Left renal pelvis (tissue), 4 donors: ENCODE results near the gene AGBL3. TPM values are rescaled to one million over a fixed set of nuclear protein-coding genes. Genes with fewer than 3 reads are reported as not detected.
A peak's percentile ranks its signal among the peaks of the same experiment; 100 is the strongest.
"Not testable (repeated sequence)": the region's sequence is repeated elsewhere in the genome, so short reads cannot be mapped to it uniquely, and the experiment has no call there.

Experiments used
- DNase-seq, 4 donors: peaks; one replicate each; pipeline ENCODE4 v3.0.0-alpha.2; 2013; ENCODE audit warnings: low read depth in 4 of 4, low spot score in 3 of 4
- polyA plus RNA-seq, 4 donors: library from polyadenylated mRNA; unstranded; fragments of 120-200 nt; gene quantifications; one replicate each; pipeline ENCODE4 v1.2.1, GENCODE V29; 2013; ENCODE audit not compliant: insufficient read length in 4 of 4

Gene AGBL3
- polyA plus RNA-seq, 4 donors: 5.7 to 16.2 (median 10.0) TPM

DNA sequence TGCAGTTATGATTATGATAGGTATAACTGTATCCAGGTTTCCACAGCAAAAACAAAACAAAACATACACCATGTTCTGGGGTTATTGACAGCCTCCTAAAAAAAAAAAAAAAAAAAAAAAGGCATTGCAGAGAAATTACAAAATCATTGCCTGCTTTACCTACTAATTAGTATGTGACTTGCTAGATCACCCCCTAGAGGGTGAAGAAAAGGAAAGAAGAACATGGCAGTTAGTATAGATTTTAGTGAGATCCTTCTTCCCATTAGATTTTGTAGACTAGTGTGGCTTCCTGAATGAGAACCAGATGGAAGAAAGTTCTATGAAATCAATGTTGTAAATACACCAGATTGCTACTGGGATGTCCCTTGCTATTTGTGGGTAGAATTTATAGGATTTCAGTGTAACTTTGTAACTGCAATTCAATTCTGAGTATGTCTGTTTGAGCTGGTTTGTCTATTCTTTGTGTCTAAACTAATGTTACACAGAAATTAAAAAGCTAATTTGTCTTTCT is 24.0 kb upstream of the AGBL3 start:
- DNase-seq: no peak

DNA sequence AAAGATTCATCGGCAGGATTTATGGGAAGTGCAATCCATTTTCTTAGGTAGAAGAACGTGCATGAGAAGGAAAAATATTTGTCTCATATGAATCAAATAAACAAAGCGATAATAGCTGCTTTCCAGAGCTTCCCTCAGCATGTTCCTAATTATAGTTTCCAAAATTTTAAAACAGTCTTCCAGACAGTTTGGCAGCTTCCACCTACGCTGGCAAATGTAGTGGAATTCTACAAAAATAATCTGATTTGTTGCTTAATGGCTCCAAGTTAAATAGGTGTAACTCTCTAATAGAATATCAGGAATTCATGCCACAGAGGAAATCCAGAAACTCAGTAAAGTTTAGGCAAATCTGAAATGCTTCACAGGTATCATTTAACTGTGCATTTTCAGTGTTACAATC is 23.3 kb upstream of the AGBL3 start:
- no peak for DNase-seq

DNA sequence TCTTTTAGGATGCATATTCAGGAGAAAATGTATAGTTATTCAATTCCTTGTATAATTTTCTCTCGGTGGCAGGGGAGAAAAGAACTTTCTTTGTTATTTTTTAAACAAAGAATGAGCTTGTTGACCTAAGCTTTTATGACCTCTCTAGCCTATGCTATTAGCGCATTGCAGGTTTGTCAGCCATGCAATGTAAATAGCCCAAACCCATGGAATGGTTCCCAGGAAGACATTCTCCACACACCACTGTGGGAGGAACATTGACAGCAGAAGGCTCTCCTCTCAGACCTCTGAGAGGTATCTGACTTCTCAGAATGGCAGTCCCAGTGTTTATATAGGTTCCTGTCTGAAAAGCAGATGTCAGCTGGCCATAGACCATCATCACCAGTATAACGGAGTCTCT is 19.6 kb upstream of the AGBL3 start:
- DNase-seq: no peak

DNA sequence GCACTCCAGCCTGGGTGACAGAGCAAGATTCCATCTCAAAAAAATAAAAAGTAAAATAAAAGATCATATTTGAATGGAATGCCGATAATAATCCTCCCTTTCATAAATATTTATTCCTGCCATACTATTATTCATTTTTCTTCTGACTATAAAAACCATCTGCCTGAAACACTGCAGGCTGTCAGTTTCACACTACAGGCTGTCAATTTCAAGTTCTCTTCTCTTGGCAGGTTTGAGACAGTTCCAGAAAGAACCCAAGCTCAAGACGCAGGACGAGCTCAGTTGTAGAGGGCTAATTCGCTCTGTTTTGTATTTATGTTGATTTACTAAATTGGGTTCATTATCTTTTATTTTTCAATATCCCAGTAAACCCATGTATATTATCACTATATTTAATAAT is 18.2 kb upstream of the AGBL3 start:
- no peak for DNase-seq

DNA sequence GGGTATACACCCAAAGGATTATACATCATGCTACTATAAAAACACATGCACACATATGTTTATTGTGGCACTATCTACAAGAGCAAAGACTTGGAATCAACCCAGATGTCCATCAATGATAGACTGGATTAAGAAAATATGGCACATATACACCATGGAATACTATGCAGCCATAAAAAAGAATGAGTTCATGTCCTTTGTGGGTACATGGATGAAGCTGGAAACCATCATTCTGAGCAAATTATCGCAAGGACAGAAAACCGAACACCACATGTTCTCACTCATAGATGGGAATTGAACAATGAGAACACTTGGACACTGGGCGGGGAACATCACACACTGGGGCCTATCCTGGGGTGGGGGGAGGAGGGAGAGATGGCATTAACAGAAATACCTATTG is 4.7 kb upstream of the AGBL3 start:
- DNase-seq: not testable (repeated sequence)

DNA sequence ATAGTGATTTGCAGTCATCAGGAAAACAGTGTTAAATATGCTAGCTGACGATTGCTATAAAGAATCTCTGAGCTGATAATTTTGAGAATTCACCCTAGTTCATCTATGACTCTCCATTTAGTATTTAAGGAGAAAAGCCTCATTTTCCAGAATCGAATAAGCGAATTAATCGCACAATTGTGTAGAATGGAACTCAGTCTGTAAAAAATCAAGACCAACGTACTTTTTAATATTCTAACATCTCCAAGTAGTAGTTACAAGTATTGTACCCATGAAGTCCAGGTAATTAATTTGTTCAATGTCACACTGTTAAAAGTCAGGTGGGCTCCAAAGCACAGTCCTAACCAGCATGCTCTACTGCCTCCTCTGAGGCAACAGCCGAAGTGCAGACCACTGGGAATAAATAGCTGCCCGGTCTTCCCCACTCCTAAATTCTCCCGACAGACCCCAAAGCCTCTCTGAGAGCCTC is 380 bp upstream of the AGBL3 start:
- DNase-seq: no peak

DNA sequence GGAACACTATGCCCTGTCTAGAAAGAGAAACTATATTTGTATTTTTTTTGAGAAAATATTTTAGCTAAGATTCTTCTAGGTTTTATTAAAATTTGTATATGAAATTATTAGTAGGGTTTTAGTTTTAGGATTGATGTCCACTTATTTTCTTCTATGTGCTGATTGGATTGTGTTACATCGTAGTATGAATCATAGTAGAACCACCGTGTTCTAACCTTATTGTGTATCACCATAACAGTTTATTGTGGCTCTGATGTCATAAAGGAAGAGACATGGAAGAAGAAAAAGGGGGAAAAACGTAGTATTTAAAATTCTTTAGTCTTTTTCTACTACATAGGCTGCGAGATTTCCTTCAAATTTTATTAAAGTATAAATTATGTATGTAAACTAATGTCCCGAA is 1.9 kb downstream of the AGBL3 start:
- no peak for DNase-seq

DNA sequence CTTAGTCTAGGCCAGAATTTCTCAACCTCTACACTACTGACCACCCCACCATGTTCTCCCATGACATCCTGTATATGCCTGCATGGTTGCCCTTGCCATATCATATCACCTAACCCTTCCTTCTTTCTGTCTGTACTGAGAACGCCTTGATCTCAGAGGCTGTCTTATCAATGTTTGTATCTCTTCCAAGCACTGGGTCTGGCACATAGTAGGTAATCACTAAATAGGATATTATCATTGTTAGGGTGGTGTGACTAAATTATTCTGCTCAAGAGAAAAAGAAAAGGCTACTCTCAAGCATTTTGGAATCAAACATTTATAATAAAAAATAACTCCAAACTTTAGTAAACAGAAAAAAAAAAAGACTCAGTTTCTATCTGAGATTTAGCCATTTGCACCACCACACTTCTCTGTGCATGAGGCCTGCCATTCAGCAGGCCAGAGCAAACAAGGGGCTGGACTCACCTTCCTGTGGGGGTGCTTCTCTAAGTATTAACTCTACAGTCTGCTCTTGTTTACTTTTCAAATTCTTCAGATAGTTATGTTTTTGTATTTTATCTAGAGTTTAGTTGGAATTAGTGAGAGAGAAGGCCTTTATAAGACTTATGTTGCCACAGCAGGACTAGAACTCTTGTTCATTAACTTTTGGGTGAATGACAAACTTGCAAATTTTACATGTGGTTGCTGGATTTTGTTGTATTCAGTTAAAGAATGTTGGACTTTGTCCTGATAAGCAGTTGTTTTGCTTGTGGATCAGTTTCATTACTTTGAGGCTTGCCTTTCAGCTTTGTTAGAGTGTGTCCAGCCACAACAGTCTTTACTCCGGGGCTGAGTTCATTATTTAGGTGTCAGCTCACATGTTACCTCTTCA is 5.4 kb downstream of the AGBL3 start:
- no peak for DNase-seq

DNA sequence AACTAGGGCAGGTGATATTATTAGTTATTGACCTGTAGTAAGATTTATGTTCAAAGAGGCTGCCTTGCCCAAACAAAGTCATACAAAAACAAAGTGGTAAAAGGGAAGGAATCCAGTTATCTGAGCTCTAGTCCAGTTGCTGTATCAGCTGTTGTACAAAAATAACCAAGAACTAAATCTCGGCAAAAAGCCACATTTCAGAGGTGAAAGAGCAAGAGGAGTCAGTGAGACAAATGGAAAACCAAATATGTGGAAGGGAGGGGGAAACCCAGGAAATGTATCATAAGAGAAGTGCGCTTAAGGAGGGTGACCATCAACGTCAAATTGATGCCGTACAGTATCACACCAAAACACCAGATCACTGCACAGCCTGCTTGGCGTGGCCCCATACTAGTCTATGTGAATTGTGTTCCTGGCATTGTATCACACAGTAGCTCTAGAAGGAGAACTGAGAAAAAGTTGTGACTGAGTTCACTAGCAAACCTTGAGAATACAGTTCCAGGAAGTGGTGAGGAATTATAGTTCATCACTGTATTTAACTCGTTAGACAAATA is 6.4 kb downstream of the AGBL3 start:
- no peak for DNase-seq

DNA sequence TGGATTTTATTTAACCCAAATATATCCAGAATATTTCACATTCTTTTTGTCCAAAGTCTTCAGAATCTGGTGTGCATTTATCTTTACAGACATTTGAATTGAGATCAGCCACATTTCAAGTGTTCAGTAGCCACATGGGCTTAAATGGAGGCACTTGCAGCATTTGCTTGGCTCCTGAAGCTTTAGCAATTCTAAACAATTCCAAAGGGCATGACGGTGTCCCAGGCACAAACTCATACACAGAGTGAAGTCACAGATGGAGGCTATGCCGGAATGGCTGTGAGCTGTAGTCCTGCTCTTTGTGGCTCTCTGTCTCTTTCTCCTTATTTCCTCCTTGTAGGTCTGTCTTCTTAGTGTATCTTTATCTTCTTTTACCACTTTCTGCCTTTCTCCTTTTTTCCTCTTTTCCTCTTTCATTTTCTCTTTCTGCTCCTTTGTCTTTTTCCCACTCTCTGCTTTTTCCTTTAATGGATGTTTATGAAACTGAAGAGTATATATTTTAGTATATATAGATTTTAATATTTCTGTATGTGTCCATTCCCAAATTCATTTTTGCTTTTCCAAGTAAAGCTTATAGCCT is 7.7 kb downstream of the AGBL3 start:
- DNase-seq: no peak

DNA sequence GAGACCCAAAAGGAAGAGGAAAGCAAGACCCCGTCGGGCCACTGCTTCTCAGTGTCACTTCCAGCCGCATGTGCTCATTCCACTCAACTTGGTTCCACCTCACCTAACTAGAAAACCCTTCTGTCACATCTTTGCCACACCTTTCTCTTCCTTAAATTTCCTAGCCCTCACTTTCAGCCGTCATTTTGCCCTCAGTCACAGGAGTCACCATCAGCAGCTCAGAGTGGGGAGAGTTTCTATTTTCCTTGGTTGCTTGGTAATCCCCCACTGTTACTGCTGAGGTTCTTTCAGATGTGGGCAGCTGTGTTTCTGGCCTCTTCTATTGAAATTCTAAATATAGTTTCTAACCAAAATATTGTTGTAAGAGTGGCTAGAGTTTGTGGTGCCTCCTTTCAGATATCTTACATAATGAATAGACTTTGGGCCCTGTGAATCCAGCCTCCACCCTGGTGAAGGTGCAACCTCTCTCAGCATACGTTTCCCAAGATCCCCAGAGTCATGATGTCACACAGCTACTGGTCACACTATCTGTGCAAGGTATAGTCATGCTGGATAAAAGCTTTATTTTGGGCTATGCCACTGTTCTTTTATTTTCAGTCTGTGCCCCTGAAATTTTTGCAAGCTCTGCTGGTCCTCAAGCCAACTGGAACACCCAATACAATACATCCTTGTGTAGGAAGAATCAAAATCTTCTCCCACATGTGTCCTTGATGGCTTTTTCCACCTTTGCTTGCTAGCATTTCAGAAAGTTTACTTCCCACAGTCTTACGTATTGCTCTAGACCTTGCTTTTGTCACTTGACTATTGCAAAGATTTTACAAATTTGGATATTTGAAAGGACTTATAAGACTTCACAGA is 9.2 kb downstream of the AGBL3 start:
- no peak for DNase-seq

DNA sequence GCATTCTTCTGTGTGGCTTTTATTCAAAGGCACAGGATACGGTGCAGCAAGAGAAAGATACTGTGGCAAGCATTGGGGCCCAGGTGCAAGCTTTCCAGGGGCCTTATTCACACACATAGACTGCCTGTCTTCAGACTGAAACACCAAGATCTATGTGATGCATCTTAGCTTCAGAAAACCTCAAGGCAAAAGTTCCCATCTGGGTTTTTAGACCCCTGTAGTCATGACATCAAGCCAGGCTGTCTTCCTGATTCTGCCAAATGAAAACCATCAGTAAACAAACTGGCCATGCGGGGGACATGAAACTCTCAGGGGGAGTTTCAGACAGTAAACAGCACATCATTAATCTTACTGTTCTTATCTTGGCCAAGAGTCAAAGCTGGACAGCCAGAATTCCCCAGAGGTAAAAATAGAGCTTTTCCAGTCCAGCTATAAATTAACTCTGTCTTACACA is 9.8 kb downstream of the AGBL3 start:
- DNase-seq: peak in 1 of 4 donors; percentile 30

DNA sequence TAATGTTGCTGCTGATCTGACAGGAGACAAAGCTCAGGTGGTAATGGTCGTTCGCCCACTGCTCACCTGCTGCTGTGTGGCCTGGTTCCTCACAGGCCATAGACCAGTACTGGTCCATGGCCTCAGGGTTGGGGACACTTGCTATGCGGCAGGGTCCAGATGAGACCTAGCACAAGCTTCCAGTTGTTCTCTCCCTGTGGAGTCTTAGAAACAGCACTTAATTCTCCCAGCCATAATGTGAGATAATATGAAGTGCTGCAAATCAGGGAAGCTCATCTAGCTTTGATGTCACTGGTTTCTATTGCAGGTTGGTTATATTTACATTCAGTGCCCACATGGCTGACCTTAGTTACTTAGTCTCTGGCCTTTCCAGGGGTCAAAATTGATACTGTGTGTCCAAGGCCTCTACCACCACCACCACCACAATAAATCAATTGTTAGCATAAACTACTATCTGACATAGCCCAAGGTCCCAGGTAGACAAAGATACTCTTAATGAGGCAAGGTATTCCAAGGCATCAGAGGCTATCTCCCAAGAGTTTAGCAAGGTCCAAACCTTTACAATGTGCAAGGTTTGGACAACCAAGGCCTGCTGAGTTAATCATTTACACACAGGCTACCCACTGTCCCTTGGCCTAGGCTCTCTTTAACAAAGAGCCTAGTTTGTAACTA is 11.0 kb downstream of the AGBL3 start:
- no peak for DNase-seq

DNA sequence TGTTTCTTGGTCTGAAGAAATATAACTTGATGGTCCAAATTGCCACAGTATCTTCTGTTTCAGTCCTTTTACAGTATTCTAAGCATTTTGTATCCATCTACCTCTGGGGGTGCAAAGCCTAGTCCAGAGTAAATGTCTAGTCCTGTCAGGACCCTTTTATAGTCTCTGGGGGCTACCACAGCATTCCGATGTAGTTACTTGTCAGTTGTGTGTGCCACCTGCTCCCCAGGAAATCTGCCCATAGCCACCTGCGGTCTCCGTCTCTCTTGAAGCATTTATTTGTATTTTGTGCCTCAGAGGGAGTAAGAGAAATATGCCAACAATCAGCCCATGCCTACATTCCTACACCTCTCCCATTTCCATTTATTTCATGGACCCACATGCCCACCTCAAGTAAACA is 12.8 kb downstream of the AGBL3 start:
- no peak for DNase-seq

DNA sequence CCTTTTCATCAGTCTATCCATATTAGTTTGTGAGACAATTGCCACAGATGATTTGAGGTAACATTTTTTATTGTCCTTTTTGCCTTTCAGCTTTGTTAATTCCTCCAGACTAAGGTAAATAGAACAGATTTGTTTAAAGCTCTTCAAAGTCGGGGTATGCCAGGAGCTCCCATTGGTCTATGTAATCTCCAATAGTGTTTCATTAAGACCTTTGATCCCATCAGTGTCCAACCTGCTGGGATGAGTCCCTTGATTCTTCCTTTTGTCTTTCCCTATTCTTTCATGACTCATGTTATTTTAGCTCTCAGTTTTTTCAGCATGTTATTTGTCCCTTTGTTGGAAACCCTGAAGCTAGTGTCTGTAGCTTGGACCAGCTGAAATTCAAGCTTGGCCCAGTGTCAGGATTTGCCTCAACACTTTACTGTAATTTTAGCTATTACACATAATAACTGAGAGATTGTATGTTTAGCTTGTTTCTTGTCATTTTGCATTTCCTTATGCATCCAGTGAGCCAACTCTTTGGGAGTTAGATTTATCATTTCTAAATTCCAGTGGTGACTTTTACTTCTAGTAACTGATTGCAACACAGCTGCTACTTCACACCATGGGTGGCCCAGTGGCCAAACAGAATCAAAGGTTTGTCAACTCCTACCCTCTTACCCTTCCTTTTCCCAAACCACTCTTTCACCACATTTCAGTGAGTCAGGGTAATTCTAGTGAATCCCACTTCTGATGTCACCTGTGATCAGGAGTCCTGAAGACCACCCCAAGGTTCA is 15.3 kb downstream of the AGBL3 start:
- DNase-seq: no peak

DNA sequence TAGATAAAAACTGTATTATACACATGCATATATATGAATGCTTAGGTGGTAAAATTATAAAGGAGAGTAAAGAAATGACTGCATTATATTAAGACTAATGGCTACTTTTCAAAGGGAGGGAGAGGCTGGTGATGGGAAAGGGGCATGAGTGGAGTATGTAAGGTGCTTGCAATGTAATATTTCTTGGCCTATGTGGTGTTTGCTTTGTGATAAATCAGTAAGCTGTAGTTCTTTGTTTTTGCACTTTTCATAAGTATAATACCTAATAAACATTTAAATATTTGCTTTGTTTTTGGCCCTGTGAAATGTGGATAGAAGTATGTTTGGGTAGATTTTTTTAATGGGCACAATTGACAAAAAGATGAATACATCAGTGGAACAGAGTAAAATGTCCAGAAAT is 25.9 kb downstream of the AGBL3 start:
- no peak for DNase-seq

DNA sequence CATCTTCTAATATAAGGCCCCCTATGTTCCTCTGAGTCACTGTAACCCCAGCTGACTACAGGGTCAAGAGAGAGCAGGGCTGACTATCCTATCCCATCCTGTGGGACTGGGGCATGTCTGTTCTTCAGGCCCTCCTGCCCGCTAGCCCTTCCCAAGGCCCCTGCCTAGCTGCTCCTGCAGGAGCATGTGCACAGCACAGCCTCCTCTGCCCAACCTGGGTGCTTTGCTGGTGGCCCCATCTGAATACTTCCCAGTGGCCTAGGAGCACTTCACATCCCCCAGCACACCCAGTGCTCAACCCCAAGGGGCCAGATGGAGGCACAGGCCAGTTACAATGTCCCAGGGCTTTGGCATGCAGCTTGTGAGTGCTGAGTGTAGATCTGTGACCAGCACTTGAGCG is 37.3 kb downstream of the AGBL3 start:
- no peak for DNase-seq

DNA sequence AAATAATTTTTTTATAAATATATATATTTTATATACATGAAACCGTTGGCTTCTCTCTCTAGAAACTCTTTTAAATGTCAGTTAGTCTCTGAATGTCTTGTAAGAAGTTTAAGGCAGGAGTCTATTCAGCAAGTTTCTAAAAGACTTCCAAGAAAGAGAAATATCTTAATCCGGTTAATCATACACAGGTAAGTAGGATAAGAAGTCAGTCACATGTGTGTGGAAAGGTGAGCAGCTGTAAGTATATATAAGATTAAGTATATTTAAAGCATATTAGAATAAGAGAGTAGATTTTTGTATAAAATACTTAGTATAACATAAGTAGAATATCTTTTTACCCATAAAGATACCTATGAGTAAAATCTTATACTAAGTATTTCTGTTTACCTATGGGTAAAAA is 48.9 kb downstream of the AGBL3 start:
- DNase-seq: no peak

DNA sequence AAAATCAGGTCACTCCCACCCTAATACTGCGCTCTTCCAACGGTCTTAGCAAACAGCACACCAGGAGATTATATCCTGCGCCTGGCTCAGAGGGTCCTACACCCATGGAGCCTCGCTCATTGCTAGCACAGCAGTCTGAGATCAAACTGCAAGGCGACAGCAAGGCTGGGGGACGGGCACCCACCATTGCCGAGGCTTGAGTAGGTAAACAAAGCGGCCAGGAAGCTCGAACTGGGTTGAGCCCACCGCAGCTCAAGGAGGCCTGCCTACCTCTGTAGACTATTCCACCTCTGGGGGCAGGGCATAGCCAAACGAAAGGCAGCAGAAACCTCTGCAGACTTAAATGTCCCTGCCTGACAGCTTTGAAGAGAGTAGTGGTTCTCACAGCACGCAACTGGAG is 80.7 kb downstream of the AGBL3 start:
- DNase-seq: not testable (repeated sequence)
